ENCODE results near the gene KCNK3. TPM values are rescaled to one million over a fixed set of nuclear protein-coding genes. Genes with fewer than 3 reads are reported as not detected.

KCNK3 gene
- total and polyA plus RNA-seq, 5 experiments from 2014 or later, result not detected

GRCh38 chr2:26685341-26685740, 7.2 kb upstream of the KCNK3 start:
- Mint-ChIP-seq H3K4me1 (no peaks in the 10 kb centered on the region), H3K27ac (no peak overlapping the region), H3K27me3 (peaks cover 19 to 67% (median 47%) of the 10 kb centered on the region in 5 donors), H3K4me3 (no peak overlapping the region), H3K9me3 (no peaks in the 10 kb centered on the region), H3K36me3 (peaks cover 0 to 3% (median 0%) of the 10 kb centered on the region in 3 donors)
- DNase-seq (peak in 1 of 10 donors; percentile 24), ATAC-seq (no peak)
- POLR2A ChIA-PET, result no interaction called here

DNA sequence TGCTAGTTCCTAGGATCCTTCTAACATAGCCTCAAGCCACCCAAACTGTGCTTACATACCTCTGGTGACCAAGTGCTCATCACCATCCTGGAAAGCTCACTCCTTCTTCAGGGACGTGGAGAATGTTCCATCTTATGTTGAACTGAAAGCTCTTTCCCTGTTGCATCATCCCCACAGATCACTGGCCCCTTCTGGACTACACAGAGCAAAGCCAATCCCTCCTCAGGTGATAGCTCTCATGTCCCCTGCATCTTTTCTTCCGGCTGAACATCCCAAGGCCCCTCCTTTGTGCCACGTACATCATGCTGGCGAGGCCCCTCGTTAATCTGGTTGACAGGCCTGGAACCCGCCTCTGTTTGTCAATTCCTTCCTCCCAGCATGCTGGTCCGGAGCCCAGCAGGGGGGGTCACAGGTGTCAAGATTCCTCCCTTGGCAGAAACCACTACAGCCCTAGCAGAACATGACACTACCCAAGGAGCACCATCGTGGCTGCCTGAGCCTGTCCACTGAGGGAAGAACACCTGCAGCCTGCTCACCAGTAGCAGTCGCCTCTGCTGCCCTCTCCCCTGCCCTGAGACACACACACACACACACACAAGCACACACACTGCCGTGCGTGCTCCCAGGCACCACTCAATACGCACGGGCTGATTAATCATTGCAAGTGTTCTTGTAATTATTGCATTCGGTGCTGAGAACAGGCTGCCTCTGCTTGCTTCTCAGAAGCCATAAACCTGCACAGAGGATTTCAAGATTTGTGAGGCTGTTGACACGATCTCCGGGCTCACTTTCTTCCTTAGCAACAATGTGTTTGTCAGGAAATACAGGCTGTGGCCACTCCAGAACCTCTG, 6.3 kb upstream of the KCNK3 start:
- Mint-ChIP-seq H3K27me3 (peaks cover 22 to 75% (median 56%) of the 10 kb centered on the region in 5 donors), H3K9me3 (no peaks in the 10 kb centered on the region), H3K27ac (no peak overlapping the region), H3K36me3 (peaks cover 0 to 8% (median 0%) of the 10 kb centered on the region in 3 donors), H3K4me3 (no peak overlapping the region), H3K4me1 (no peaks in the 10 kb centered on the region)
- DNase-seq (peak in 1 of 10 donors; percentile 26), ATAC-seq (no peak)
- POLR2A ChIA-PET, result no interaction called here

DNA sequence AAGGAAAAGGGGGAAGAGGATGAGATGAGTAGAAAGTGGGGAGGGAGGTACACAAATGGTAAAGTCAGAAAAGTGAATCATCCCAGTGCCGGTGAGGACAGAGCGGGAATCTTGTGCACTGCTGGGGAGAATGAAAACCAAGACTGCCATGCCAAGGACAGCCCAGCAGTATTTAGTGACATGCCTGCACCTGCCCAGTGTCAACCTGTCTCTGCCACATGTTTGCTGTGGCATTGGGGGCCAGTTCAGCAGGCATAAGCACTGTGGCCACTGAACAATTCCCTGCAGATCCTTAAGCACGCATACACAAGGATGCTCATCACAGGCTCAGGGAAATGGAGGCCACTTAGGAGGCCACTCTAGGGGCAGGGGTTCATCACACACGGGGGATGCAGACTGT, 5.2 kb upstream of the KCNK3 start:
- peak in 1 of 10 donors; percentile 11 for DNase-seq
- POLR2A ChIA-PET, result no interaction called here
- no peak overlapping the region for H3K4me3 Mint-ChIP-seq
- no peak overlapping the region for H3K27ac Mint-ChIP-seq
- H3K9me3 Mint-ChIP-seq, result peaks cover 0 to 2% (median 0%) of the 10 kb centered on the region in 9 donors
- peaks cover 0 to 8% (median 2%) of the 10 kb centered on the region in 3 donors for H3K36me3 Mint-ChIP-seq
- ATAC-seq, result no peak
- H3K27me3 Mint-ChIP-seq, result peaks cover 26 to 77% (median 59%) of the 10 kb centered on the region in 5 donors
- H3K4me1 Mint-ChIP-seq, result peaks cover 0 to 3% (median 2%) of the 10 kb centered on the region in 4 donors

GRCh38 chr2:26687801-26688200, 4.7 kb upstream of the KCNK3 start:
- POLR2A ChIA-PET, result no interaction called here
- ATAC-seq, result no peak
- peaks cover 0 to 3% (median 2%) of the 10 kb centered on the region in 4 donors for H3K4me1 Mint-ChIP-seq
- DNase-seq, result peak in 1 of 10 donors; percentile 15
- H3K4me3 Mint-ChIP-seq, result no peak overlapping the region
- H3K9me3 Mint-ChIP-seq, result peaks cover 0 to 2% (median 0%) of the 10 kb centered on the region in 9 donors
- no peak overlapping the region for H3K27ac Mint-ChIP-seq
- H3K36me3 Mint-ChIP-seq, result peaks cover 0 to 8% (median 2%) of the 10 kb centered on the region in 3 donors
- H3K27me3 Mint-ChIP-seq, result peaks cover 23 to 75% (median 55%) of the 10 kb centered on the region in 5 donors

- DNase-seq (no peak), ATAC-seq (no peak)
- H3K27ac Mint-ChIP-seq, result peak overlapping the region in 2 of 10 donors; percentile 37 to 40
- peak overlapping the region in 1 of 10 donors; percentile 5 for H3K4me3 Mint-ChIP-seq
- POLR2A ChIA-PET, result no interaction called here
- peaks cover 7 to 14% (median 11%) of the 10 kb centered on the region in 4 donors for H3K4me1 Mint-ChIP-seq
- peaks cover 38 to 89% (median 72%) of the 10 kb centered on the region in 5 donors for H3K27me3 Mint-ChIP-seq
- H3K36me3 Mint-ChIP-seq, result peaks cover 0 to 15% (median 2%) of the 10 kb centered on the region in 3 donors
- H3K9me3 Mint-ChIP-seq, result peaks cover 0 to 7% (median 0%) of the 10 kb centered on the region in 9 donors
Observed at GRCh38 chr2:26691161-26691560, 1.4 kb upstream of the KCNK3 start.

DNA sequence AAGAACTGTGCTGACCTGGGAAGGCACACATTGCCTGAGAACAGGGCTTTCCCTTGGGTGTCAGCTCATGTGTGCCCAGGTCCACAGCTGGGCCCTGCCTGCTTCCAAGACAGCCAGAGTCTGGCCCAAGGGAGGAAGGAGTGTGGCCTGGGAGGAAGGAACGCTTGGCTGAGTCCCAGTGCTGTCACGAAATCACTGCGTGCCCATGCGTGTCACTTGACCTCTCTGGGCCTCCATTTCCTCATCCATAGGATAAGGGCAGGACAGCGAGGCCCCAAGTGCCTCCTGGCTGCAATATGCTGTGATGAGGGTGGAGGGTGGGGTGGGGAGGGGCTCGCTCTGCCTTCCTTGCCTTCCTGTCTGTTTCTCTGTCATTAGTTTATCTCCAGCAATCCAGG, 642 bp upstream of the KCNK3 start:
- Mint-ChIP-seq H3K4me3 (peak overlapping the region in 4 of 10 donors; percentile 11 to 61 (median 48)), H3K36me3 (peaks cover 0 to 19% (median 2%) of the 10 kb centered on the region in 3 donors), H3K27me3 (peaks cover 35 to 89% (median 70%) of the 10 kb centered on the region in 5 donors), H3K27ac (no peak overlapping the region), H3K9me3 (peaks cover 0 to 7% (median 0%) of the 10 kb centered on the region in 9 donors), H3K4me1 (peaks cover 7 to 14% (median 11%) of the 10 kb centered on the region in 4 donors)
- POLR2A ChIA-PET, result no interaction called here
- ATAC-seq (no peak), DNase-seq (no peak)

DNA sequence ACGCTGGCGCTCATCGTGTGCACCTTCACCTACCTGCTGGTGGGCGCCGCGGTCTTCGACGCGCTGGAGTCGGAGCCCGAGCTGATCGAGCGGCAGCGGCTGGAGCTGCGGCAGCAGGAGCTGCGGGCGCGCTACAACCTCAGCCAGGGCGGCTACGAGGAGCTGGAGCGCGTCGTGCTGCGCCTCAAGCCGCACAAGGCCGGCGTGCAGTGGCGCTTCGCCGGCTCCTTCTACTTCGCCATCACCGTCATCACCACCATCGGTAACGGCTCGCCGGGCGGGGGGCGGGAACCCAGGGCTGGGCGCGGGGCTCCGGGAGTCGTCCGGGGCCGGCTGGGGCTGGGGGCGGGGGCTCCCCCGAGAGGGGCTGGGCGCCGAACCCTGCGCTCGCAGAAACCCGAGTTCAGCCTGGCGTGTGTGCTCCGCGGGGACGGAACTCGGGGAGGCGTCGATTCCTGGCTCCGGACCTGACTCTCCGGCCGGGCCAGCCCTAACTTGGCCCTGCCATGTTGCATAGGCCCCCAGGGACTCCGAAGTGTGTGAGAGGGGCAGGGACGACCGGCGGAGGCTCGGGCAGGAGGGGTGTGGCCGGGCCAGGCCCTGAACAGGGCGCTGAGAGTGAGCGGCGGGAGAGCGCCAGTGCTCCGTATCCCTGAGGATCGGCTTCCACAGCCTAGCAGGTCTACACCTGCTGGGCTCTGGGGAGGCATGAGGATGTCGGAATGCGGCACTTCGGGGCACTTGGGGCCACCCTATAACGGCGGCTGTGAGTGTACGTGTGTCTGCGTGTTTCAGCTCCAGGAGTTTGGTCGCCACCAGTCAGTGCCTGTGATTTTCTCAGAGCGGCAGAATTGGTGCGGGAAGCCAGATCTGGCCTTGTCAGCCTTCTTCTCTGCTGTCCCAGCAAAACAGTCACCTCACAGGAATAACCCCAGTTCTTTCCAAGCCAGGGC, 651 bp downstream of the KCNK3 start:
- H3K27ac Mint-ChIP-seq, result peak overlapping the region in 1 of 10 donors; percentile 75
- H3K27me3 Mint-ChIP-seq, result peaks cover 42 to 89% (median 70%) of the 10 kb centered on the region in 5 donors
- H3K4me3 Mint-ChIP-seq, result peak overlapping the region in 2 of 10 donors; percentile 16 to 29
- peaks cover 0 to 7% (median 0%) of the 10 kb centered on the region in 9 donors for H3K9me3 Mint-ChIP-seq
- peaks cover 0 to 21% (median 2%) of the 10 kb centered on the region in 3 donors for H3K36me3 Mint-ChIP-seq
- POLR2A ChIA-PET, result no interaction called here
- DNase-seq (peak in 1 of 10 donors; percentile 17), ATAC-seq (peak; percentile 70 to 73)
- H3K4me1 Mint-ChIP-seq, result peaks cover 7 to 14% (median 11%) of the 10 kb centered on the region in 4 donors

DNA sequence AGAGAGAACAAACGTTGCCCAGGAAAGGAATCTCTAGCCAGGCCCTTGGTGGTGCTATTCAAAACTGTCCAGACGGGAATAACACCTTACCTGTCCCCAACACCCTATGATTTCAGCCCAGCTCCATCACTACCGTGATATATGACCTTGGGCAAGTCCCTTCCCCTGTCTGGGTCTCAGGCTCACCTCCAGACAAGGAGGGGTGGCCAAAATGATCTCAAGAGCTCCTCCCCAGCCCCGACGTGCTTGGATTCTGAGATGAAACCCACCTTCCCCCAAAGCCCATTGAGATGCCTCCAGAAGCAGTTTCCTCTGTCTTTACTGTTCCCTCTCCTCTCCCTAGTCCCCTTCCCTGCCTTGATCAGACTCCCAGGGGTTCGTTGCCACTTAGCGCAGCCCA, 1.5 kb downstream of the KCNK3 start:
- Mint-ChIP-seq H3K4me3 (peak overlapping the region in 6 of 10 donors; percentile 11 to 45 (median 32)), H3K9me3 (peaks cover 0 to 7% (median 0%) of the 10 kb centered on the region in 9 donors), H3K27me3 (peaks cover 43 to 89% (median 69%) of the 10 kb centered on the region in 5 donors), H3K36me3 (peaks cover 0 to 21% (median 2%) of the 10 kb centered on the region in 3 donors), H3K4me1 (peaks cover 7 to 14% (median 11%) of the 10 kb centered on the region in 4 donors), H3K27ac (no peak overlapping the region)
- POLR2A ChIA-PET, result no interaction called here
- ATAC-seq, result no peak
- DNase-seq, result no peak

DNA sequence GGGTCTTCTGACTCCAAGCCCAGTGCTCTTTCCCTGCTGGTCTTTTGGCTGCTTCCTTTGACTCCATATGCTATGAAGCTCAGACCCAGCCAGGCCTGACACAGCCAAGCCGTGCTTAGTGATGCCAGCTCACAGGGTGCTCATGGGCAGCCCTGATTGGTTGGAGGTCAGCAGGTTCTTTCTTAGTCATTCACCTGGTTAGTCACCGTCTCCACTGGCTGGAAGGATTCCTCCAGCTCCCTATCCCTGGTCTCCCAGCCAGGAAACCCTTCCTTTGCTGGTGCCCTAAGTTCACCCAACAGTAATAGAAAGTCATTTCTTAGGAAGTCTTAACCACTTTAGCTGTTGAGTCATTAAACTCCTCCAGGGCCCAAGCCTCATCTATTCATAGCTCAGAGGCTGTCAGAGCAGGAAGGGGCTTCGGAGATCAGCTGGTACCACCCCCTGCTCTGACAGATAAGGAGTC, 3.9 kb downstream of the KCNK3 start:
- H3K4me1 Mint-ChIP-seq, result peaks cover 7 to 14% (median 11%) of the 10 kb centered on the region in 4 donors
- H3K4me3 Mint-ChIP-seq, result no peak overlapping the region
- peaks cover 0 to 9% (median 0%) of the 10 kb centered on the region in 9 donors for H3K9me3 Mint-ChIP-seq
- peaks cover 0 to 13% (median 2%) of the 10 kb centered on the region in 3 donors for H3K36me3 Mint-ChIP-seq
- ATAC-seq, result no peak
- POLR2A ChIA-PET, result no interaction called here
- DNase-seq, result no peak
- H3K27me3 Mint-ChIP-seq, result peaks cover 40 to 88% (median 59%) of the 10 kb centered on the region in 5 donors
- H3K27ac Mint-ChIP-seq, result peak overlapping the region in 1 of 10 donors; percentile 61

GRCh38 chr2:26697425-26697824, 4.9 kb downstream of the KCNK3 start:
- H3K36me3 Mint-ChIP-seq, result peaks cover 0 to 13% (median 0%) of the 10 kb centered on the region in 3 donors
- ATAC-seq (no peak), DNase-seq (peak in 1 of 10 donors; percentile 9)
- peaks cover 0 to 7% (median 0%) of the 10 kb centered on the region in 9 donors for H3K9me3 Mint-ChIP-seq
- POLR2A ChIA-PET, result no interaction called here
- H3K4me3 Mint-ChIP-seq, result no peak overlapping the region
- peaks cover 4 to 14% (median 9%) of the 10 kb centered on the region in 4 donors for H3K4me1 Mint-ChIP-seq
- no peak overlapping the region for H3K27ac Mint-ChIP-seq
- H3K27me3 Mint-ChIP-seq, result peaks cover 37 to 80% (median 54%) of the 10 kb centered on the region in 5 donors

DNA sequence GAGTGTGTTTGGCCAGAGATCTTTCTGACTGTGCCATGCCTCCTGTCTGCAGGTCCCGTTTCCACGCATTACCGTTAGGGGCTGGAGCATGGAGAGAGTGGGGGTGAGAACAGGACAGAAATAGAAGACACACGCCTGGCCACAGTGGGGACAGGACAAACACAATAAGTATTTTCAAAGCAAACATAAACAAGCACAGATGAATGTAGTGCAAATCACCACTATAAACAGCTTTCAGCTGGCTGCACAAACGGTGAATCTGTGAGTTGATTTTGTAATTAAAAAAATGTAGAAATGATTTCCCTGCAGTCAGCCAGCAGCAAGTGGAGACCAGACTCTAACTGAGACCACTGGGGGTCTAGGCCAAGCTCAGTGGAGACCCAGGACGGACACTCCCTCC, 6.8 kb downstream of the KCNK3 start:
- H3K4me3 Mint-ChIP-seq, result no peak overlapping the region
- peaks cover 0 to 6% (median 0%) of the 10 kb centered on the region in 9 donors for H3K9me3 Mint-ChIP-seq
- no peak for ATAC-seq
- H3K4me1 Mint-ChIP-seq, result peaks cover 0 to 5% (median 2%) of the 10 kb centered on the region in 4 donors
- no peak for DNase-seq
- H3K36me3 Mint-ChIP-seq, result peaks cover 0 to 13% (median 0%) of the 10 kb centered on the region in 3 donors
- POLR2A ChIA-PET, result no interaction called here
- H3K27ac Mint-ChIP-seq, result no peak overlapping the region
- H3K27me3 Mint-ChIP-seq, result peaks cover 30 to 67% (median 45%) of the 10 kb centered on the region in 5 donors

DNA sequence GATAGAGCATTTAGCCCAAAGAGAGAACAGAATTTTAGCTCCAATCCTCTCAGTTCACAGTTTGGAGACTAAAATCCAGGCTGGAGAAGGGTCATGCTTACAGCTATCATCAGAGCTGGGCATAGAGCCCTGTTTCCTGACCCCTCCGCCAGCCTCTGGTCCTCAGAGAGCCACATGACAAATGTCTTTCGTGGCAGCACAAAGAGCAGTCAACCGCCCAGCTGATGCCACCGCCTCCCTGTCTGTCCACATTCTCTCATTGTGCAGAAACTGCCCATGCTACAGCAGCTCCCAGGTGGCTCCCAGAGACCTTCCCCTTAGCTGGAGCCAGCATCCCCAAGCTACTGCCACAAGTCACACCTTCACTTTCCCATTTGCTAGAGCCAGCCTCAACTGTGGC, 7.6 kb downstream of the KCNK3 start:
- Mint-ChIP-seq H3K9me3 (peaks cover 0 to 2% (median 0%) of the 10 kb centered on the region in 9 donors), H3K27me3 (peaks cover 25 to 59% (median 37%) of the 10 kb centered on the region in 5 donors), H3K4me3 (no peak overlapping the region), H3K36me3 (peaks cover 0 to 10% (median 0%) of the 10 kb centered on the region in 3 donors), H3K27ac (no peak overlapping the region), H3K4me1 (no peaks in the 10 kb centered on the region)
- DNase-seq (peak in 1 of 10 donors; percentile 7), ATAC-seq (no peak)
- POLR2A ChIA-PET, result no interaction called here
